ENCODE data around the gene TREML1. TPM values are rescaled to one million over a fixed set of nuclear protein-coding genes. Genes with fewer than 3 reads are reported as not detected.
"Not testable (repeated sequence)": the region's sequence is repeated elsewhere in the genome, so short reads cannot be mapped to it uniquely, and the experiment has no call there.

TREML1 gene
- total and polyA plus RNA-seq, 4 donors: 0.08 to 4.5 (median 0.12) TPM; not detected in 1

- TF ChIP-seq TAF1 (conservative IDR thresholded peaks at IDR 0.05) (no peak), RAD21 (IDR thresholded peaks at IDR 0.05) (no peak), ATF3 (IDR thresholded peaks at IDR 0.05) (no peak), FOXA1 (IDR thresholded peaks at IDR 0.05) (no peak), FOXA2 (IDR thresholded peaks at IDR 0.05) (no peak), NR2F2 (IDR thresholded peaks at IDR 0.05) (no peak), HNF4A (conservative IDR thresholded peaks at IDR 0.05) (no peak), MAX (IDR thresholded peaks at IDR 0.05) (no peak), YY1 (IDR thresholded peaks at IDR 0.05) (no peak), EGR1 (IDR thresholded peaks at IDR 0.05; ENCODE audit: low read depth in 2 of 2) (no peak), REST (IDR thresholded peaks at IDR 0.05) (no peak), CTCF (IDR thresholded peaks at IDR 0.05; ENCODE audit: low read depth, low read length, missing input control) (no peak), HNF4G (IDR thresholded peaks at IDR 0.05) (no peak), GABPA (IDR thresholded peaks at IDR 0.05 in 1 of 2, conservative IDR thresholded peaks at IDR 0.05 in 1 of 2) (no peak)
- Histone ChIP-seq H3K9me3 (ENCODE audit: control insufficient read depth in 4 of 4, low read length in 3 of 4) (no peaks in the 10 kb centered on the region), H3K4me1 (ENCODE audit: control insufficient read depth in 4 of 4, insufficient read depth in 4 of 4, low read length in 3 of 4) (no peaks in the 10 kb centered on the region), H3K4me3 (ENCODE audit: low read depth in 1 of 3, low read length in 3 of 3) (no peak overlapping the region), H3K27ac (ENCODE audit: low read depth in 1 of 2, low read length in 2 of 2) (no peak overlapping the region), H3K27me3 (ENCODE audit: control insufficient read depth in 4 of 4, insufficient read depth in 4 of 4, low read length in 3 of 4) (no peaks in the 10 kb centered on the region), H3K36me3 (ENCODE audit: control insufficient read depth in 4 of 4, insufficient read depth in 3 of 4, low read depth in 1 of 4, low read length in 3 of 4) (peaks cover 0 to 6% (median 2%) of the 10 kb centered on the region in 4 donors), H3K9ac (ENCODE audit: low read depth in 1 of 2, low read length in 2 of 2) (no peak overlapping the region)
- WGBS: 83% methylated on average over 1 of the region's 1 CpG
- no peak for DNase-seq (ENCODE audit: low spot score)
These were observed 34.6 kb downstream of the TREML1 start for GRCh38 chr6:41119508-41119907.

- WGBS: 79% methylated on average over 2 of the region's 2 CpGs
- H3K36me3 ChIP-seq (ENCODE audit: control insufficient read depth in 4 of 4, insufficient read depth in 3 of 4, low read depth in 1 of 4, low read length in 3 of 4); H3K27ac ChIP-seq (ENCODE audit: low read depth in 1 of 2, low read length in 2 of 2); H3K4me1 ChIP-seq (ENCODE audit: control insufficient read depth in 4 of 4, insufficient read depth in 4 of 4, low read length in 3 of 4); H3K4me3 ChIP-seq (ENCODE audit: low read depth in 1 of 3, low read length in 3 of 3); H3K9me3 ChIP-seq (ENCODE audit: control insufficient read depth in 4 of 4, low read length in 3 of 4); H3K9ac ChIP-seq (ENCODE audit: low read depth in 1 of 2, low read length in 2 of 2); H3K27me3 ChIP-seq (ENCODE audit: control insufficient read depth in 4 of 4, insufficient read depth in 4 of 4, low read length in 3 of 4); DNase-seq (ENCODE audit: low spot score): not testable (repeated sequence)
- TF ChIP-seq HNF4A (conservative IDR thresholded peaks at IDR 0.05) (peak; percentile 44 to 56), RXRA (IDR thresholded peaks at IDR 0.05) (peak; percentile 23 to 27)
These were observed 39.1 kb downstream of the TREML1 start for GRCh38 chr6:41115027-41115426.

Data from liver (tissue), 9 donors.